ENCODE data around the gene NFKBIL1.

Gene NFKBIL1

DNA sequence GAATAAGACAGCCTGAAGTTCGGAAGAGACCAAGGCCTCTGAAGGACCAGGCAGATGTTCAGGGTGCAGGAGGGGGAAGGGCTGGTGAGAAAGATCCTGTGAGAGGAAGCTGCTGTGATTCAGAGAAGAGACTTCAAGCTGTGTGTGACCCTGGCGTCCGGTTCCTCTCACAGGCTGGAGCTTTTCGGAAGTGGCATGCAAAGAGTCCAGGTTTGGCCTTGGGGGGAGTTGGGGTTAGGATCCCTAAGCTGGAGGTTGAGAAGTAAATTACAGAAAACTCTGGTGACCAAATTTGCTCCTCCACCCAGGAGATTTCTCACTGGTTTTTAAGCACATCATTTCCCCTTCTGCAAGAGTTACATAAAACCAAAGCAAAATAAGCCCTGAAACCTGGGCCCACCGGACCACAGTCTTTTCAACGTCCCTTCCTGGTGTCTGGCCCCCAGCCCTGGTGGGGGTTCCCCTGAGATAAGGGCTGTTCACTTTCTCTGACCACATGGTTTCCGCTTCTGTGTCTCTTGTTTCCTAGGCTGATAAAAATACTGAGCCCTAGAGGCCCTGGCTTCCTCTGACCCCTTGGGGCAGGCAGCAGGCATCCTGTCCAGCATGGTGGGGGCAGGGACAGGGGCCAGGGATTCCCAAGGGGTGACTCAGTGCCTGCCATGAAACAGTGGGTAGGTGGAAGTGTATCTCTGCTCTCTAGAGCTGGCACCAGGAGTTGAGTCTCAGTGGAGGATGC is 12.7 kb downstream of the NFKBIL1 start:
- no peak for DNase-seq (ENCODE audit: low read depth)

DNA sequence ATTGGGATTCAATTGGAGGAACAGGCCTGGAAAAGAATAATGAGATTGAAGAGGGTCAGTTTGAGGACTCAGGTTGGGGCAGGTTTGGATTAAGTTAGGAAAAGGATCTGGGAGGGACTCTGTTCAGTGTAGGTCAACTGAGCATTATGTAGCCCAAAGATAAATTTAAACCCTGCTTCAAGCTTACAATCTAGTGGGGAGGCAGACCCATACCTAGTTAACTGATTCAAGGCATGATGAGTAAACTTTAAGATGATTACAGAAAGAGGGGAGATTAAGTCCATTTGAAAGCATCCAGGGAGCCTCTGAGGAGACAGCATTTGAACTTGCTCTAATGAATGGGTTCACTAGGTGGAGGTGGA is 13.3 kb downstream of the NFKBIL1 start:
- no peak for DNase-seq (ENCODE audit: low read depth)

DNA sequence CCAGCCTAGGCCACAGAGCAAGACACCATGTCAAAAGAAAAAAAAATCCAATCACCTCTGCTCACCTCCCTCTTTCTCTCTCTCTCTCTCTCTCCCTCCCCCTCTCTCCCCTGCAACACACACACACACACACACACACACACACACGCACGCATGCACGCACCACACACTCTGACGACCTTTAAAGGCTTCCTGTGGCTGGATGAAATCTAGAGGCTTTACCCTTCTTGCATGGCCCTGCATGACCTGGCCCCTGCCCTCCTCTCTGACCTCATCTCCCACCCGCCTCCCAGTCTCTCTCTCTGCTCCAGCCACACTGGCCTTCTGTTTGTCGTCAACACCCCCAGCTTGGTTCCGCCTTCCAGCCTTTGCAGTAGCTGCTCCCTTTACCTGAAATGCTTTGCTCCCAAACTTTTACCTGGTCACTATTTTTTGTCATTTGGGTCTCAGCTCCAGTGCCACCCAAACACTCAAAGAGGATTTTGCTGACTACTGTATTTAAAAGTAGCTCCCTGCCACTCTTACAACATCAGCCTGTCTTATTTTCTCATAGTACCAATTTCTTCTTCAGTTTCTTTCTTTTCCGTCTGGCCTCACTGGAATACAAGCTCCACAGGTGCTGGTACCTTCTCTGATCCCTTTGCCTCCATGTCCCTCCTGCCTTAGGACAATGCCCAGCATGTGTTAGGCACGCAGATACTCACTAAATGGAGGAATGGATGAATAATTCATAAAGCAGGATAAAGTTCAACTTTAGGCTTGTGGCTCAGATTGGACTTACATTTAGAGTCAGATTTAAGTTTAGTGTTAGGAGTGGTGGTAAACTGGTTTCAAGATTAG is 20.3 kb downstream of the NFKBIL1 start:
- DNase-seq (ENCODE audit: low read depth): no peak

DNA sequence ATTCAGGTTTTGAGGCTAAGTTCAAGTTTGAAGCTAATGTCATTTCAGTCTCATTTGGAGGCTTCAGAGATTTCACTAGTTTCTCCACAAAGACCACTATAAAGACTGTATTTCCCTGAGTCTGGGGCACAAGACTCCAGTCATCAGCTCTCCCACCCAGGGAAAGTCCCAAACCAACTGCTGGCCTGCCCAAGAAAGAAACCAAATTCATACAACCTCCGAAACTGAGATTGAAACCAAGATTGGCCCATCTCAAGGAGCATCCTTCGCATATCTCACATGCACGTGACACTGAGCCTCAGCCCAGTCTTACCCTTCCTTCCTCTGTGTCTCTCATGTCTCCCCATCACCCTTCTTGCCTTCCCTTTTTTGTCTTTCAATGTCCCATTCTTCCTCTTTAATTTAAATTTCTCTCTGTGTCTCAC is 21.1 kb downstream of the NFKBIL1 start:
- DNase-seq (ENCODE audit: low read depth): no peak

DNA sequence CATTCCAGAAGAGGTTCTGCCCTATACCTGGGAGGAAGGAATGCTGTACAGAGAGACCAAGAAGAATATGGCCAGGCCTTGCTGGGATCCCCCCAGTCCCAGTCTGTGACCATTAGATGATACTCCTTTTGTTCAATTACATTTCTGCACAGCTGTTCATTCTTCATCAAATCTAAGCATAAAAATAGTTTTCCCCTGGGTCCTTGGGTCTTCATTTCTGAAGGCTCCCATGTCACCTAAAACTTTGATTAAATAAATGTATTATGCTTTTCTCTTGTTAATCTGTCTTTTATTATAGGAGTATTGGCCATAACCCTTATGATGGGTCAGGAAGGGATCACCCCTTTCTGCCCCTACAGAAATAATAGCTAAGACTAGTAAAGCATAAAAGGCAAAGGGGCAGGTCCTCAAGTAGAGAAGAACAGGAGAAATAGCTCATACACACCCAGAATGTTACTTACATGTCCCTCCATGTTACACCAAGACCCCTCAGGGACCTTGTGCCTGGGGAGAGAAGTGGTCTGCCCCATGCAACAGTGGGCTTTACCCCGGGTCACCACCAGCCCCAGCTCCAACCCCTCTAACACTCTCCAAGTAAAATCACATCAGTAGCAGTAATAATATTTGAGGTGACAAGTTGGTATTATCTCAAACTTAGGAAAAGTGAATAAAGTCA is 22.6 kb downstream of the NFKBIL1 start:
- no peak for DNase-seq (ENCODE audit: low read depth)

DNA sequence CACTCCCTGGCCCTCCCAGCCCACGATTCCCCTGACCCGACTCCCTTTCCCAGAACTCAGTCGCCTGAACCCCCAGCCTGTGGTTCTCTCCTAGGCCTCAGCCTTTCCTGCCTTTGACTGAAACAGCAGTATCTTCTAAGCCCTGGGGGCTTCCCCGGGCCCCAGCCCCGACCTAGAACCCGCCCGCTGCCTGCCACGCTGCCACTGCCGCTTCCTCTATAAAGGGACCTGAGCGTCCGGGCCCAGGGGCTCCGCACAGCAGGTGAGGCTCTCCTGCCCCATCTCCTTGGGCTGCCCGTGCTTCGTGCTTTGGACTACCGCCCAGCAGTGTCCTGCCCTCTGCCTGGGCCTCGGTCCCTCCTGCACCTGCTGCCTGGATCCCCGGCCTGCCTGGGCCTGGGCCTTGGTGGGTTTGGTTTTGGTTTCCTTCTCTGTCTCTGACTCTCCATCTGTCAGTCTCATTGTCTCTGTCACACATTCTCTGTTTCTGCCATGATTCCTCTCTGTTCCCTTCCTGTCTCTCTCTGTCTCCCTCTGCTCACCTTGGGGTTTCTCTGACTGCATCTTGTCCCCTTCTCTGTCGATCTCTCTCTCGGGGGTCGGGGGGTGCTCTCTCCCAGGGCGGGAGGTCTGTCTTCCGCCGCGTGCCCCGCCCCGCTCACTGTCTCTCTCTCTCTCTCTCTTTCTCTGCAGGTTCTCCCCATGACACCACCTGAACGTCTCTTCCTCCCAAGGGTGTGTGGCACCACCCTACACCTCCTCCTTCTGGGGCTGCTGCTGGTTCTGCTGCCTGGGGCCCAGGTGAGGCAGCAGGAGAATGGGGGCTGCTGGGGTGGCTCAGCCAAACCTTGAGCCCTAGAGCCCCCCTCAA is 24.9 kb downstream of the NFKBIL1 start, which contains the start of gene LTA:
Gene LTA (plus strand): TSS at position 249 of the 871 bp plus-strand sequence. CDS start 454 bp downstream, at position 703.
- no peak for DNase-seq (ENCODE audit: low read depth)

DNA sequence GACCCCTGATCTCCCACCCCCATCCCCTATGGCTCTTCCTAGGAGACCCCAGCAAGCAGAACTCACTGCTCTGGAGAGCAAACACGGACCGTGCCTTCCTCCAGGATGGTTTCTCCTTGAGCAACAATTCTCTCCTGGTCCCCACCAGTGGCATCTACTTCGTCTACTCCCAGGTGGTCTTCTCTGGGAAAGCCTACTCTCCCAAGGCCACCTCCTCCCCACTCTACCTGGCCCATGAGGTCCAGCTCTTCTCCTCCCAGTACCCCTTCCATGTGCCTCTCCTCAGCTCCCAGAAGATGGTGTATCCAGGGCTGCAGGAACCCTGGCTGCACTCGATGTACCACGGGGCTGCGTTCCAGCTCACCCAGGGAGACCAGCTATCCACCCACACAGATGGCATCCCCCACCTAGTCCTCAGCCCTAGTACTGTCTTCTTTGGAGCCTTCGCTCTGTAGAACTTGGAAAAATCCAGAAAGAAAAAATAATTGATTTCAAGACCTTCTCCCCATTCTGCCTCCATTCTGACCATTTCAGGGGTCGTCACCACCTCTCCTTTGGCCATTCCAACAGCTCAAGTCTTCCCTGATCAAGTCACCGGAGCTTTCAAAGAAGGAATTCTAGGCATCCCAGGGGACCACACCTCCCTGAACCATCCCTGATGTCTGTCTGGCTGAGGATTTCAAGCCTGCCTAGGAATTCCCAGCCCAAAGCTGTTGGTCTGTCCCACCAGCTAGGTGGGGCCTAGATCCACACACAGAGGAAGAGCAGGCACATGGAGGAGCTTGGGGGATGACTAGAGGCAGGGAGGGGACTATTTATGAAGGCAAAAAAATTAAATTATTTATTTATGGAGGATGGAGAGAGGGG is 26.1 kb downstream of the NFKBIL1 start:
- no peak for DNase-seq (ENCODE audit: low read depth)

DNA sequence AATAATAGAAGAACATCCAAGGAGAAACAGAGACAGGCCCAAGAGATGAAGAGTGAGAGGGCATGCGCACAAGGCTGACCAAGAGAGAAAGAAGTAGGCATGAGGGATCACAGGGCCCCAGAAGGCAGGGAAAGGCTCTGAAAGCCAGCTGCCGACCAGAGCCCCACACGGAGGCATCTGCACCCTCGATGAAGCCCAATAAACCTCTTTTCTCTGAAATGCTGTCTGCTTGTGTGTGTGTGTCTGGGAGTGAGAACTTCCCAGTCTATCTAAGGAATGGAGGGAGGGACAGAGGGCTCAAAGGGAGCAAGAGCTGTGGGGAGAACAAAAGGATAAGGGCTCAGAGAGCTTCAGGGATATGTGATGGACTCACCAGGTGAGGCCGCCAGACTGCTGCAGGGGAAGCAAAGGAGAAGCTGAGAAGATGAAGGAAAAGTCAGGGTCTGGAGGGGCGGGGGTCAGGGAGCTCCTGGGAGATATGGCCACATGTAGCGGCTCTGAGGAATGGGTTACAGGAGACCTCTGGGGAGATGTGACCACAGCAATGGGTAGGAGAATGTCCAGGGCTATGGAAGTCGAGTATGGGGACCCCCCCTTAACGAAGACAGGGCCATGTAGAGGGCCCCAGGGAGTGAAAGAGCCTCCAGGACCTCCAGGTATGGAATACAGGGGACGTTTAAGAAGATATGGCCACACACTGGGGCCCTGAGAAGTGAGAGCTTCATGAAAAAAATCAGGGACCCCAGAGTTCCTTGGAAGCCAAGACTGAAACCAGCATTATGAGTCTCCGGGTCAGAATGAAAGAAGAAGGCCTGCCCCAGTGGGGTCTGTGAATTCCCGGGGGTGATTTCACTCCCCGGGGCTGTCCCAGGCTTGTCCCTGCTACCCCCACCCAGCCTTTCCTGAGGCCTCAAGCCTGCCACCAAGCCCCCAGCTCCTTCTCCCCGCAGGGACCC is 27.0 kb downstream of the NFKBIL1 start:
- DNase-seq (ENCODE audit: low read depth): no peak

DNA sequence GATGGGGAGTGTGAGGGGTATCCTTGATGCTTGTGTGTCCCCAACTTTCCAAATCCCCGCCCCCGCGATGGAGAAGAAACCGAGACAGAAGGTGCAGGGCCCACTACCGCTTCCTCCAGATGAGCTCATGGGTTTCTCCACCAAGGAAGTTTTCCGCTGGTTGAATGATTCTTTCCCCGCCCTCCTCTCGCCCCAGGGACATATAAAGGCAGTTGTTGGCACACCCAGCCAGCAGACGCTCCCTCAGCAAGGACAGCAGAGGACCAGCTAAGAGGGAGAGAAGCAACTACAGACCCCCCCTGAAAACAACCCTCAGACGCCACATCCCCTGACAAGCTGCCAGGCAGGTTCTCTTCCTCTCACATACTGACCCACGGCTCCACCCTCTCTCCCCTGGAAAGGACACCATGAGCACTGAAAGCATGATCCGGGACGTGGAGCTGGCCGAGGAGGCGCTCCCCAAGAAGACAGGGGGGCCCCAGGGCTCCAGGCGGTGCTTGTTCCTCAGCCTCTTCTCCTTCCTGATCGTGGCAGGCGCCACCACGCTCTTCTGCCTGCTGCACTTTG is 28.0 kb downstream of the NFKBIL1 start, which contains the start of gene TNF:
Gene TNF (plus strand): TSS at position 231 of the 567 bp plus-strand sequence. CDS start 177 bp downstream, at position 408.
- DNase-seq (ENCODE audit: low read depth): no peak

DNA sequence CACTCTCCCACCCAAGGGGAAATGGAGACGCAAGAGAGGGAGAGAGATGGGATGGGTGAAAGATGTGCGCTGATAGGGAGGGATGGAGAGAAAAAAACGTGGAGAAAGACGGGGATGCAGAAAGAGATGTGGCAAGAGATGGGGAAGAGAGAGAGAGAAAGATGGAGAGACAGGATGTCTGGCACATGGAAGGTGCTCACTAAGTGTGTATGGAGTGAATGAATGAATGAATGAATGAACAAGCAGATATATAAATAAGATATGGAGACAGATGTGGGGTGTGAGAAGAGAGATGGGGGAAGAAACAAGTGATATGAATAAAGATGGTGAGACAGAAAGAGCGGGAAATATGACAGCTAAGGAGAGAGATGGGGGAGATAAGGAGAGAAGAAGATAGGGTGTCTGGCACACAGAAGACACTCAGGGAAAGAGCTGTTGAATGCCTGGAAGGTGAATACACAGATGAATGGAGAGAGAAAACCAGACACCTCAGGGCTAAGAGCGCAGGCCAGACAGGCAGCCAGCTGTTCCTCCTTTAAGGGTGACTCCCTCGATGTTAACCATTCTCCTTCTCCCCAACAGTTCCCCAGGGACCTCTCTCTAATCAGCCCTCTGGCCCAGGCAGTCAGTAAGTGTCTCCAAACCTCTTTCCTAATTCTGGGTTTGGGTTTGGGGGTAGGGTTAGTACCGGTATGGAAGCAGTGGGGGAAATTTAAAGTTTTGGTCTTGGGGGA is 28.7 kb downstream of the NFKBIL1 start:
- DNase-seq (ENCODE audit: low read depth): no peak

DNA sequence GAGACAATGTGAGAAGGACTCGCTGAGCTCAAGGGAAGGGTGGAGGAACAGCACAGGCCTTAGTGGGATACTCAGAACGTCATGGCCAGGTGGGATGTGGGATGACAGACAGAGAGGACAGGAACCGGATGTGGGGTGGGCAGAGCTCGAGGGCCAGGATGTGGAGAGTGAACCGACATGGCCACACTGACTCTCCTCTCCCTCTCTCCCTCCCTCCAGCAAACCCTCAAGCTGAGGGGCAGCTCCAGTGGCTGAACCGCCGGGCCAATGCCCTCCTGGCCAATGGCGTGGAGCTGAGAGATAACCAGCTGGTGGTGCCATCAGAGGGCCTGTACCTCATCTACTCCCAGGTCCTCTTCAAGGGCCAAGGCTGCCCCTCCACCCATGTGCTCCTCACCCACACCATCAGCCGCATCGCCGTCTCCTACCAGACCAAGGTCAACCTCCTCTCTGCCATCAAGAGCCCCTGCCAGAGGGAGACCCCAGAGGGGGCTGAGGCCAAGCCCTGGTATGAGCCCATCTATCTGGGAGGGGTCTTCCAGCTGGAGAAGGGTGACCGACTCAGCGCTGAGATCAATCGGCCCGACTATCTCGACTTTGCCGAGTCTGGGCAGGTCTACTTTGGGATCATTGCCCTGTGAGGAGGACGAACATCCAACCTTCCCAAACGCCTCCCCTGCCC is 29.6 kb downstream of the NFKBIL1 start:
- no peak for DNase-seq (ENCODE audit: low read depth)

DNA sequence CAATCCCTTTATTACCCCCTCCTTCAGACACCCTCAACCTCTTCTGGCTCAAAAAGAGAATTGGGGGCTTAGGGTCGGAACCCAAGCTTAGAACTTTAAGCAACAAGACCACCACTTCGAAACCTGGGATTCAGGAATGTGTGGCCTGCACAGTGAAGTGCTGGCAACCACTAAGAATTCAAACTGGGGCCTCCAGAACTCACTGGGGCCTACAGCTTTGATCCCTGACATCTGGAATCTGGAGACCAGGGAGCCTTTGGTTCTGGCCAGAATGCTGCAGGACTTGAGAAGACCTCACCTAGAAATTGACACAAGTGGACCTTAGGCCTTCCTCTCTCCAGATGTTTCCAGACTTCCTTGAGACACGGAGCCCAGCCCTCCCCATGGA is 30.2 kb downstream of the NFKBIL1 start:
- DNase-seq (ENCODE audit: low read depth): no peak

DNA sequence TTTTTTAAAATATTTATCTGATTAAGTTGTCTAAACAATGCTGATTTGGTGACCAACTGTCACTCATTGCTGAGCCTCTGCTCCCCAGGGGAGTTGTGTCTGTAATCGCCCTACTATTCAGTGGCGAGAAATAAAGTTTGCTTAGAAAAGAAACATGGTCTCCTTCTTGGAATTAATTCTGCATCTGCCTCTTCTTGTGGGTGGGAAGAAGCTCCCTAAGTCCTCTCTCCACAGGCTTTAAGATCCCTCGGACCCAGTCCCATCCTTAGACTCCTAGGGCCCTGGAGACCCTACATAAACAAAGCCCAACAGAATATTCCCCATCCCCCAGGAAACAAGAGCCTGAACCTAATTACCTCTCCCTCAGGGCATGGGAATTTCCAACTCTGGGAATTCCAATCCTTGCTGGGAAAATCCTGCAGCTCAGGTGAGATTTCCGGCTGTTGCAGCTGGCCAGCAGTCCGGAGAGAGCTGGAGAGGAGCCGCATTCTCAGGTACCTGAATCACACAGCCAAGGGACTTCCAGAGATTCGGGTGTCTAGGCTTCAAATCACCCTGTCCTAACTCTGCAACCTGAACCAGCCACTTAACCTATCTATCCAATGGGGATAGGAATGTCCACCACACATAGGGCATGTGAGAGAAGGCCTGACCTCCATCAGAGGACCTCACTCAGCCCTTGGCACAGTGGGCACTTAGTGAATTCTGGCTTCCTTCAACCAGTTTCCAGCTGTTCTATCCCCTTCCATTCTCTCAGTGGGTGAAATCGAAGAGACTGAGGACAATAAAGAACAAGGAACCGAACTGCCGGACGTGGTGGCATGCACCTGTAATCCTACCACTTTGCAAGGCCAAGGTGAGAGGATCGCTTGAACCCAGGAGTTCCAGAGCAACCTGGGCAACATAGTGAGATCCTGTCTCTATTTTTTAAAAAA is 31.0 kb downstream of the NFKBIL1 start:
- no peak for DNase-seq (ENCODE audit: low read depth)

DNA sequence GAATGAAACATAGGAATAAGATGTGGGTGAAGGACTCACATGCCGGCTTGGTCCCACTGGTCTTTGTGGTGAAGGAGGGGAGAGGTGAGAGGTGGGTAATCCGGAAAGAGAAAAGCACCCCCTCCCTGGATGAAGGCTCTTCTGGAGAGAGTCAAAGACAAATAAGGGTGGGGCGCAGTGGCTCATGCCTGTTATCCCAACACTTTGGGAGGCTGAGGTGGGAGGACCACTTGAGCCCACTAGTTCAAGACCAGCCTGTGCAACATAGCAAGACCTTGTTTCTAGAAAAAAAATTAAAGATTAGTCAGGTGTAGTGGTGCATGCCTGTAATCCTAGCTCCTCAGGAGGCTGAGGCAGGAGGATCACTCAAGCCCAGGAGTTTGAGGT is 31.7 kb downstream of the NFKBIL1 start:
- no peak for DNase-seq (ENCODE audit: low read depth)

DNA sequence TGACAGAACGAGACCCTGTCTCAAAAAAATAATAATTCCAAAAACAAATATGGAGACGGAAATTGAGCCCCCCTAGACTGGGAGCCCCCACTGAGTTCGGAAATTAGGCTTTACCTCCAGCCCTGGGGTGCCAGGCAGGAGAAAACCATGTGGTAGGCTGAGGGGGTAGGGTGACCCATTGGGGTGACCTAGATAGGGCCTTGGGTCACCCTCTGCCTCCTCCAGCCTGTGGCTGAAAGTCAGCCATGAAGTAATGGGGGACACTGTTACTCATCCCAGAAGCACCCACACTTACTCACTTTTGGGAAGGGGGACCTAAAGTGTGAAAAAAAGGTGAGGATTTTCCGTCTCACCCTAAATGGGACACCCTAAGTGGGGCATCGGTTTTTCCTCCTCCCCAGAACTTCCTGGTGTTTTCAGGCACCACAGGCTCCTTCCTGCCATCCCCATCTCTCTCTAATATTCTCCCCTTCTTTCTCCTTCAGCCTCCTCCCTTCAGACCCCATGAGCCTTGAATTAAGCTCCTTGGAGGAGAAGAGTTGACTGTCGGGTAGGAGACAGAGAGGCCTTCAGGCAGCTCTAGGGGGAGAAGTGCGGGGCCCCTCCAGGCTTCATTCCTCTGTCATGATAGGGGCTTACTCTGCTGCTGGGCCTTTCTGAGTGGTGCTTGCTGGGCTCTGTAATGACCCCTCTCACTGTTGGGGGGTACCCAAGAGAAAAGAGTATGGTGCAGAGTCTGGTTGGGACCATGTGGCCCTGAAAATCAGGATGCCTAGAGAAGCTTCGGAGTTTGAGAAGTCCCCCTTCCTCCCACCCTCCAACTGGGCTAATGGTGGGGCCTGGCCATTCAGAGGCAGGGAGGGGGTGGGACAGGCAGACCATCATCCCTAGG is 32.4 kb downstream of the NFKBIL1 start:
- no peak for DNase-seq (ENCODE audit: low read depth)

DNA sequence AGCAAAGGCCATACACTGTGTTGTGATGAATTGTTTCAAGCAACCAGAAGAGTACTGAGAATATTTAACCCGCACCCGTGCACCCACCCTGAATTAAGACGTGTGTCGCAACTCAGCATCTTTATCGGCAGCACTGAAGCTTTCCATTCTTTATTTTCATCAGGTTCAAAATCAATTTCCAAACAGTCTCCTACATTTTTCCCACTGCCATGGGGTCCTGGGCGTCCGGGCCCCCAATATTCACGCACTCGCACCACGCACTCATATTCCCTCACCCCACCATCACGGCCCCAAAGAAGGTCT is 33.0 kb downstream of the NFKBIL1 start:
- DNase-seq (ENCODE audit: low read depth): no peak
